DND-41 (cell line): ENCODE results near the gene ZC3H12A.

Experiments used
- ATAC-seq: fragments of 200-7000 bp; cut with Tn5 transposase; 3 replicates; pipeline ENCODE4 v1.9.1; 2021; ENCODE audit warnings: low read depth; ENCODE audit not compliant: insufficient read depth
- DNase-seq: peaks from one replicate; pipeline ENCODE4 v3.0.0-alpha.2; 2020
- H2AFZ ChIP-seq: 2 replicates; pipeline ENCODE4 v1.6.0; 2012; ENCODE audit warnings: low read depth, low read length
- H3K27ac ChIP-seq: 2 replicates; pipeline ENCODE4 v1.5.1; 2012; ENCODE audit warnings: low read length, inconsistent platforms
- H3K27me3 ChIP-seq: fragments of 200-600 bp; sonication (generic); 2 replicates; pipeline ENCODE4 v1.6.0; 2012; ENCODE audit warnings: low read length, mild to moderate bottlenecking, inconsistent platforms; ENCODE audit not compliant: insufficient read depth, poor library complexity
- H3K36me3 ChIP-seq: 2 replicates; pipeline ENCODE4 v1.5.1; 2012; ENCODE audit warnings: low read length, inconsistent platforms; ENCODE audit not compliant: insufficient read depth
- H3K4me1 ChIP-seq: 2 replicates; pipeline ENCODE4 v1.5.1; 2012; ENCODE audit warnings: mild to moderate bottlenecking, low read length; ENCODE audit not compliant: insufficient read depth
- H3K4me2 ChIP-seq: 2 replicates; pipeline ENCODE4 v1.6.0; 2012; ENCODE audit warnings: mild to moderate bottlenecking, moderate library complexity, low read length, inconsistent platforms; ENCODE audit not compliant: insufficient read depth
- H3K4me3 ChIP-seq, 2 experiments: fragments of 200-600 bp in 1 of 2; shearing (Covaris generic) in 1 of 2; 2 replicates each; pipeline ENCODE4 v1.5.1; 2012 to 2016; ENCODE audit warnings: inconsistent platforms in 2 of 2, low read length in 2 of 2, mild to moderate bottlenecking in 2 of 2, low read depth in 1 of 2, moderate library complexity in 1 of 2
- H3K79me2 ChIP-seq: 2 replicates; pipeline ENCODE4 v1.6.0; 2012; ENCODE audit warnings: low read length, inconsistent platforms; ENCODE audit not compliant: insufficient read depth
- H3K9ac ChIP-seq: 2 replicates; pipeline ENCODE4 v1.6.0; 2012; ENCODE audit warnings: low read depth, mild to moderate bottlenecking, inconsistent platforms, low read length, moderate library complexity
- H3K9me3 ChIP-seq: 2 replicates; pipeline ENCODE4 v1.5.1; 2012; ENCODE audit warnings: low read length, moderate library complexity, mild to moderate bottlenecking, inconsistent platforms; ENCODE audit not compliant: insufficient read depth, severe bottlenecking
- H4K20me1 ChIP-seq: 2 replicates; pipeline ENCODE4 v1.6.0; 2012; ENCODE audit warnings: low read length; ENCODE audit not compliant: insufficient read depth
- EZH2 ChIP-seq: IDR thresholded peaks from 3 replicates; pipeline ENCODE4 v1.6.1; 2012; ENCODE audit warnings: borderline replicate concordance, low read depth, mild to moderate bottlenecking, moderate library complexity, low read length, inconsistent platforms; ENCODE audit not compliant: severe bottlenecking
- TF ChIP-seq, protein P1 (sequence below): IDR thresholded peaks from 2 replicates; pipeline ENCODE4 v1.5.1; 2012; ENCODE audit warnings: borderline replicate concordance, low read length, moderate library complexity, mild to moderate bottlenecking; ENCODE audit not compliant: poor library complexity, severe bottlenecking; ENCODE audit errors: extremely low read depth

The ZC3H12A gene

DNA sequence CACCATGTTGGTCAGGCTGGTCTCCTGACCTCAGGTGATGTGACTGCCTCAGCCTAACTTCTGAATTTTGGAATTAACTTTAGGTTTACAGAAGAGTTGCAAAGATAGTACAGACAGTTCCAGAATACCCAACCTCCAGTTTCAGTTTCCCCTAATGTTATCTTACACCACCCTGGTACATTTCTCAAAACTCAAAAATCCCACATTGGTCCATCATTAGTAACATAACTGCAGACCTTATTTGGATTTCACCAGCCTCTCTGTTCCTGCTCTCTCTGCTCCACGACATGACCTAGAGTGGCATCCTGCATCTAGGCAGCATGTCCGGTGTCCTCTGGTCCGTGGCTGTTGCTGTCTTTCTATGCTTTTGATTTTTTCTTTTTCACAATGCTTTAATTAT is 5.0 kb upstream of the ZC3H12A start:
- Histone ChIP-seq H3K9me3 (no peaks in the 10 kb centered on the region), H3K4me3 (no peak overlapping the region), H3K4me2 (no peak overlapping the region), H2AFZ (no peak overlapping the region), H3K79me2 (no peaks in the 10 kb centered on the region), H3K27me3 (peaks cover 2% of the 10 kb centered on the region), H3K9ac (no peak overlapping the region), H3K27ac (no peak overlapping the region), H3K4me1 (peaks cover 20% of the 10 kb centered on the region), H4K20me1 (no peaks in the 10 kb centered on the region), H3K36me3 (no peaks in the 10 kb centered on the region)
- TF ChIP-seq EZH2 = no peak
- TF ChIP-seq, protein P1, sequence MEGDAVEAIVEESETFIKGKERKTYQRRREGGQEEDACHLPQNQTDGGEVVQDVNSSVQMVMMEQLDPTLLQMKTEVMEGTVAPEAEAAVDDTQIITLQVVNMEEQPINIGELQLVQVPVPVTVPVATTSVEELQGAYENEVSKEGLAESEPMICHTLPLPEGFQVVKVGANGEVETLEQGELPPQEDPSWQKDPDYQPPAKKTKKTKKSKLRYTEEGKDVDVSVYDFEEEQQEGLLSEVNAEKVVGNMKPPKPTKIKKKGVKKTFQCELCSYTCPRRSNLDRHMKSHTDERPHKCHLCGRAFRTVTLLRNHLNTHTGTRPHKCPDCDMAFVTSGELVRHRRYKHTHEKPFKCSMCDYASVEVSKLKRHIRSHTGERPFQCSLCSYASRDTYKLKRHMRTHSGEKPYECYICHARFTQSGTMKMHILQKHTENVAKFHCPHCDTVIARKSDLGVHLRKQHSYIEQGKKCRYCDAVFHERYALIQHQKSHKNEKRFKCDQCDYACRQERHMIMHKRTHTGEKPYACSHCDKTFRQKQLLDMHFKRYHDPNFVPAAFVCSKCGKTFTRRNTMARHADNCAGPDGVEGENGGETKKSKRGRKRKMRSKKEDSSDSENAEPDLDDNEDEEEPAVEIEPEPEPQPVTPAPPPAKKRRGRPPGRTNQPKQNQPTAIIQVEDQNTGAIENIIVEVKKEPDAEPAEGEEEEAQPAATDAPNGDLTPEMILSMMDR = no peak
- ATAC-seq = no peak
- DNase-seq = no peak

DNA sequence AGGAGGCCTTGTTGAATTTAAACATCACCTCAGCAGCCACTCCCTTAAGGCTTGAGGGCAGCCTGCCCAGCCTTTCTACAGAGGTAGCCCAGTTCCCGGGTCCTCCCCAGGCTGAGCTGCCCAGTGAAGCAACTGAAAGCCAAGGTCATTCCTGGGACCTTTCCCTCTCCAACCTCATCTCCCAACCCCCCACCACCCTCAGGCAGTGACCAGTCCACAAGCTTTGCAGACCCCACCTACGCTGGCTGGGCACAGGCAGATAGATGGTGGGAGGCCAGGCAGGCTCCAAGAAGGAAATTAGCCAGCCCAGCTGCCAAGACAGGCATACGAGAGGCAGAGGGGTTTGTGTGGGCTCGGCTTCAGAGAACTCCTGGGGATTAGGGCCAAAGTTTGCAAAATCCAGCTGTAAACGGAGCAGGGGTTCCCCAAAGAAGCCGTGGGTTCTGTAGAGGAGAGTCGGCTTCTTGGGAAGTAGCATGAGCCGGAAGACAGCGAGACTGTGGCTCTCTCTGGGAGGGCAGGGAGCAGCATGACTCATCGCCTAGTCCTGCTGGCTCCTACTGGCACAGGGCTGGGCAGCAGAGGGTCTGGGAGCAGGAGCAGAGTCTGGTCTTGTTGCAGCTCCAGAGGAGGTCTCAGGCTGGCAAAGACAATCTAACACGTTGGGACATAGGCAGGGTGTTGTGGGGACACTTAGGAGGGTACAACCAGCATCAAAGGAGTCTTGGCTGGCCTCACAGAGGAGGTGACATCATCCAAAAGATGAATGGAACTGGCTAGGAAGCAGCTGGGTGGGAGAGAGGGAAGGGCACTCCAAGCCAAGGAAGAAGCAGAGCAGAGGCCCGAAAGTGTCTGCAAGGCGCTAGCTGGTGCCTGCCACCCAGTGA is 2.8 kb upstream of the ZC3H12A start:
- Histone ChIP-seq H4K20me1 (peaks cover 6% of the 10 kb centered on the region; the same call in 1 of the 2 replicates), H3K27me3 (peaks cover 2% of the 10 kb centered on the region), H3K79me2 (peaks cover 20% of the 10 kb centered on the region), H3K9me3 (no peaks in the 10 kb centered on the region), H3K9ac (no peak overlapping the region), H2AFZ (no peak overlapping the region), H3K27ac (no peak overlapping the region), H3K36me3 (peaks cover 13% of the 10 kb centered on the region), H3K4me1 (peaks cover 38% of the 10 kb centered on the region), H3K4me3 (no peak overlapping the region), H3K4me2 (no peak overlapping the region)
- DNase-seq (no peak), ATAC-seq (no peak)
- TF ChIP-seq, protein P1 = no peak
- TF ChIP-seq EZH2 = no peak

DNA sequence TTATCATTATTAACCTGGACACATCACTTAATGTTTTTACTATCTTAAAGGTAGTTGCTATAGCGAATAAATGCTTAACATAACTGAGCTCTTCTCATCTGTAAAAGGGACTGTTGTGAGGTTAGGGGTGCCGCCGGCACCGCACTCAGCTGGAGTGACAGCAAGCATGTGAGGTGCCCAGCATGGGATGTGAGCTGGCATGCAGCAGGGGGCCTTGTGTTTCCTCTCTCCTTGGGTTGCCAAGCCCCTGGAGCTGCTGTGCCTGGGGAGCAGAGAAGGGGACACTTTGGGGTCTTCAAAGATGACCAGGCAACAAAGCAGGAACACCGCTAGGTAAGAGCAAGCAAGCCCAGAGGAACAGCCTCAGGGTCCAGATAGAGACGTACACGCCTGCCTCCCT is 2.1 kb upstream of the ZC3H12A start:
- Histone ChIP-seq H4K20me1 (peaks cover 12% of the 10 kb centered on the region), H3K36me3 (peaks cover 19% of the 10 kb centered on the region), H3K4me2 (0 out of 2 replicates have a peak overlapping the region, but pooled peaks have one; percentile 14), H2AFZ (no peak overlapping the region), H3K79me2 (peaks cover 26% of the 10 kb centered on the region), H3K27me3 (no peaks in the 10 kb centered on the region), H3K4me1 (peaks cover 45% of the 10 kb centered on the region), H3K9me3 (no peaks in the 10 kb centered on the region), H3K27ac (no peak overlapping the region), H3K4me3 (no peak overlapping the region), H3K9ac (no peak overlapping the region)
- no peak for DNase-seq
- ATAC-seq = no peak
- TF ChIP-seq, protein P1 = no peak
- TF ChIP-seq EZH2 = no peak
